ENCODE data around the gene PRG2.
"Not testable (repeated sequence)": the region's sequence is repeated elsewhere in the genome, so short reads cannot be mapped to it uniquely, and the experiment has no call there.

The PRG2 gene

DNA sequence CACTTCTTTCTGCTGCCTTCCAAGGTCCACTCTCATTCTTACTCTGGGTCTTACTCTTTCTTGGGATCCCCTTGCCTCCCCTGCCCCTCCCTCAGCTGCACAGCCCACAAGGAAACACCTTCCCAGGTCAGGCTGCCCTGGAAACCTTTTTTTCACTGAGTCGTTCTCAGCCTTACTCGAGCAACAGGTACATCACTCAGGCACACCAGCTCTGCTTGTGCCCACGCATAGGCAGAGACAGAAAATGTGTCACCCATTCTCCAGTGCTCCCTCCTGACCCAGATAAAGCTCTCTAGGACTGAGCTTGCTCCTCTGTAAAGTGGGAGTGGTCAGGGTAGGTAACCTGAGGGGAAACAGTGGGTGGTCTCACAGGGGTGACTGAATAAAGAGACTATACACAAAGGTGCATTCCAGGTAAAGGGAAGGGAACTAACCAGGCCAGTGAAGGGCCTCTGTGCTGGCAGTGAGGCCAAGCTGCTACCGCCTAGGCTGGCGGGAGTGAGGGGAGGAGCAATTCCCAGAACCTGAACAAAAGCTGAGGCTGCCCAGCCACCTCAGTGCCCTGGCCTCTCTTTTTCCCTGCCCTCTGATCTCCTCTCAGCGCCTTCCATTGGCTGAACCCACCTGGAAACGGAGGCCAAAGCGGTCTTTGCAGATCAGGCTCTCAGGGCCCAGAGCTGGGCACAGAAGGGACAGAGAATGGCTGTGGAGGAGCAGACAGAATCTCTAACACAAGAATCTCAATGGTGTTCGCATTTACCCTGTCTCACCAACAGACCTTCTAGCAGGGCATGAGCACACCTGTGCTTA, 25.4 kb downstream of the PRG2 start:
- no peak for DNase-seq

DNA sequence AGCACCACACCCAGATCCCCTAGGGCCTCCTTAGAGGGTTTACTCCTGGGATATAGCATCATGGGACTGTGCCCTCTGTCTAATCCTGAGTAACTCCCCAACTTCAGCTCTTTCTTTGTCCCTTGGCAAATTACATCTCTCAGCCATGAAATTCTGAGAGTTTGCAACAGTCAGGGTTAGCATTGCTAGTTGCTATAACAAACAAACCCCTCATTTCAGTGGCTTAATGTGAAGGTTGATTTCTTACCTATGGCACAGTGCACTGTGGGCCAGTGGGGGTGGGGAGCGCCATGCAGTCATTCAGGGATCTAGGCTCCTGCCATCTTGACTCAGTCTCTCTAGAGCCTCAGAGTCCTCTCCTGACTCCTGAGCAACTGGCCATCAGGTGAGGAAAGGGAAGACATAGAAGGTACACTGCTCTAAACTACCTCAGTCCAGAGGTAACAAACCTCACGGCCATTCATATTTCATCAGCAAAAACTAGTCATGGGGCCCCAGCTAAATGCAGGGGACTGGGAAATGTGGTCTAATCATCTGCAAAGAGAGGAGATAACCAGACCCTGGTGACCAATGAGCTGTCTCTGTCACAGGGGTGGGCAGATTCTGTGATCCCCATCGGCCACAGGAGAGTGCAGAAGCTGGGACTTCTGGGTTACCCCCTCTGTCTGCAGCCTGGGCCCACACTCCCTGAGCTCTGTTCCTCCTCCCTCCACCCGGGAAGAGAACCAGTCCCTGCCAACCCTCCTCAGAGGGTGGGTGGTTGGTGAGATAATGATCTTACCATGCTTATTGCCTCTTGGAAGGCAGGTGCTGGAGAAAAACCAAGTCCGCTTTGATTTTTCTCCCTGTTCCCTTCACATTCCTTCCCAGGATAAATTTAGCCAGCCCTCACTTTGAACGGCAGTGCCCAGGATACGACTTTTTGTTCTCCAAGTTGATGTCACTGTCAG, 27.0 kb downstream of the PRG2 start:
- no peak for DNase-seq

DNA sequence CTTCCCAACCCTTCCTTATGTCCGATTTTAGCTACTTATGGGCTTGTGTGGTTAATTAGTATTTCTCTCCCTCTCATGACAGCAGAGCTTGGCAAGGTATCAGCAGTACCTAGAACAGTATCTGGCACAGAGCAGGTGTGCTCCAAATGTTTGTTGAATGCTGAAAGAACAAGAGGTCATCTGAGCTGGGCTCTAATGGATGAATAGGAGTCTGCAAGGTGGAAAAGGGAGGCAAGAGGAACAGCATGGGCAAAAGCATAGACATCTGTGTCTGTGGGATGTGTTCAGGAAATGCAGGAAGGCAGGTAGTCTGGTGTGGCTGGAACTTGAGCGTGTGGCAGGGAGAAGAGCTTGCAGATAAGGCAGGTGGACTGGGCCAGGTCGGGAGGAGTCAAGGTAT, 28.5 kb downstream of the PRG2 start:
- no peak for DNase-seq

DNA sequence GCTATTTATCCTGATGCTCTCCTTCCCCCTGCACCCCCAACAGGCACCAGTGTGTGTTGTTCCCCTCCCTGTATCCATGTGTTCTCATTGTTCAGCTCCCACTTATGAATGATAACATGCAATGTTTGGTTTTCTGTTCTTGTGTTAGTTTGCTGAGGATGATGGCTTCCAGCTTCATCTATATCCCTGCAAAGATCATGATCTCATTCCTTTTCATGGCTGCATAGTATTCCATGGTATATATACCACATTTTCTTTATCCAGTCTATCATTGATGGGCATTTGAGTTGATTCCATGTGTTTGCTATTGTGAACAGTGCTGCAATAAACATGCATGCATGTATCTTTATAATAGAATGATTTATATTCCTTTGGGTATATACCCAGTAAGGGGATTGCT, 29.0 kb downstream of the PRG2 start:
- not testable (repeated sequence) for DNase-seq

DNA sequence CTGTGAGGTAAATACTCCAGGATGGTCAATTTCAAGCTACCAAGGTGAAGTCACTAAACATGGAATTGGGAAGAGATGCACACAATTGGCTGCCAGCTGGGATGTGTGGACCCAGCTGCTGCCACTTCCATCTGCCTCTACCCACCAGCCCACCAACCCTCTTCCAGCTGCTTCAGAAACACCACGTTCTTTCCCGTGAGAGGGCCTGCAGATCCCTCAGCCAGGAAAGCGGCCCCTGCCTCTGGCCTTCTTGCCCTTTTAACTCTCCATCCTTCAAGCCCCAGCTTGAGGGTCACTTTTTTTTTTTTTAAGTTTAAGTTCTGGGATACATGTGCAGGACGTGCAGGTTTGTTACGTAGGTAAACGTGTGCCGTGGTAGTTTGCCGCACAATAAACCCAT, 29.5 kb downstream of the PRG2 start:
- DNase-seq: no peak

DNA sequence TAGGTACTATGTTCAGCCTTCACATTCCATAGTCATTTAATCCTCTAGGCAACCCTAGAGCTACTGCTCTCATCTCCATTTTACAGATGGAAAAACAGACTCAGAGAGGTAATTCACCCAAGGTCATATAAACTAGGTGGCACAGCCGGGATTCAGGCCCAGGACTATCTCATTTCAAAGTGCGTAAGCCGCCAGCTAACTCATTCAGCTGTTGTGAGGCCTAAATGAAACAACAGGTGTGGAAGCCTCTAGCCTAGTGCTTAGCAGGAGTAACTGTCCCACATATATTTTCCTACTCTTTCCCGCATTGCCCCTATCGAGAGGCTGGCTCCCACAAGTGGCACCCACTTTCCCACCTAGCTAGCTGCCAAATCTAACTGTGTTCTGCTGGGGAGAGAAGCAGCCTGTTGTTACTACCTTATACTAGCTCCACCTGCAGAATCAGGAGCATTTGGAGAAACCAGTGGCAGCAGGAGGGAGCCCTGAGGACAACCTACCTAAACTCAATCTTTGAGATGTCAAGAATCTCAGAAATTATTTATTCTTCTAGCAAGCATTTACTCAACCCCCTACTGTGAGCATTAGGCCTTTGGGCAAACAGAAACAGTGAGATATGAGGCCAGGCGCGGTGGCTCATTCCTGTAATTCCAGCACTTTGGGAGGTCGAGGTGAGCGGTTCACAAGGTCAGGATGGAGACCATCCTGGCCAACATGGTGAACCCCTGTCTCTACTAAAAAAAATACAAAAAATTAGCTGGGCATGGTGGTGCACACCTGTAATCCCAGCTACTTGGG, 30.4 kb downstream of the PRG2 start:
- DNase-seq: no peak

DNA sequence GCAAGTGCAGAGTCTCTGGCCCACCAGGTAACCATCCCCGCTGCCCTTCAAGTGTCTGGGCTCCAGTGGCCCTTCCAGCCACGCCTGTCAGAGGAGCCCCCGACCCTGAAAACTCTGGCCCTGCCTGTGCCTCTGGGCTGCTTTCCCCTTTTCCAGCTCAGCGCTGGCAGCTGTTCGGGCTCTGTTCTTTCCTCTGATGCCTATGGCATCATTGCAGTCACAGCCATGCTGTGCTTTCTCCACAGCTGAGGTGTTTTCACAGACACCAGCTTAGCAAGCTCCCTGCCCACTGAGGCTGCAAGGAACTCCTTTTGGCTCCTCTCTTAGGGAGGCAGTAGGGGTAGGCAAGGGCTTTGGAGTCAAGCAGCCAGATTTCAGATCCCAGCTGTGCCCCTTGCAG, 31.1 kb downstream of the PRG2 start:
- DNase-seq: no peak

DNA sequence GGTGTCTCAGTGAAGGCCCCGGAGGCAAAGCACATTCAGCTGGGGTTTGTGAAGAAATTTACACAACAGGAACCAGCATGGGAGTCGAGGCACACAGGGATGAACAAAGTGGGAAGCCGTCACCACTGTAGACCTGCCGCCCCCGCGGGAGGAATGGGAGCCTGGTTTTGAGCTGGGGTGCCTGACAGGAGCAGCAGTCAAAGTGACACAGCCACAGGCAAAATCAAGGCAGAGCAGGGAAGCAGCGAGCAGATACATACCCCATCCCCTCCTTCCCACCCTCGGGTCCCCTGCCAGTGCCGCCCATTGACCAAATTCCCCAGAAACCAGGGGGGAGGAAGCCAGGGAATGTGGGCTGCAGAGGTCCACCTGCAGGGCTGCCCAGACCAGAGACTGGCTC, 31.5 kb downstream of the PRG2 start:
- no peak for DNase-seq

DNA sequence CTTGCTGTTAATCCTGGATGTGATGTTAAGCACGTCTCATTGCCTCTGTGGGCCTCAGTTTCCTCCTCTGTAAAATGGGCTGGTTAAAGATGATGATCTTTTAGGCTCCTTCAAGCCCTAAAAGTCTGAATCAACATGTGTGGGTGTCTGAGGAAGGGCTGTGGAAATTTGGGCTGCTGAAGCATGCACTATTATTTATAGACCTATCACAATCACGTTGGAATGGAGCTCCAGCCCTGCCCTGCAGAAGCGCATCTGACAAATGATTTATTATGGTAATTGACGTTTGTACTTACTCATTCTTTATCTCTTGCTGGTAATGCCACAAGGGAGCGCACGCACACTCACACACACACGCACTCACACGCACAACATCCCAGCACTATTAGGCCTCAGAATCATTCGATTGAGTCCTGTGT, 31.9 kb downstream of the PRG2 start:
- no peak for DNase-seq

DNA sequence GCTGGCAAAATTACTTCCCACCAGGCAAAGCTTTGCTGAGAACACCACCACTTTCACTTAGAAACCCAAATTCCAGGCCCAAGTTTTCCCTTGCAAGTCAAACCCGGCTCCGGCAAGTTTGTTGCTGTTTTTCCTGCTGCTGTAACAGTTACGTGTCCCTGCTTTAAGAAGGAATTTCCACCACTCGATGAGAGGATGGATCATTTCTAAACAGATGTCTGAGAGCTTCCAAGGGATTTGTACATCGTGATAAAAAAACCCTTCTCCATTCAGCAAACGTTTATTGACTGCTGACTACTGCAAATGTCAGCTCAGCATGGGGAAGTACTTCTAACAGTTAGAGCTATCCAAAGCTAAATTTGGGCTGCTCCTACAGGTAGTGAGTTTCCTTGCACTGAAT, 32.6 kb downstream of the PRG2 start:
- no peak for DNase-seq

DNA sequence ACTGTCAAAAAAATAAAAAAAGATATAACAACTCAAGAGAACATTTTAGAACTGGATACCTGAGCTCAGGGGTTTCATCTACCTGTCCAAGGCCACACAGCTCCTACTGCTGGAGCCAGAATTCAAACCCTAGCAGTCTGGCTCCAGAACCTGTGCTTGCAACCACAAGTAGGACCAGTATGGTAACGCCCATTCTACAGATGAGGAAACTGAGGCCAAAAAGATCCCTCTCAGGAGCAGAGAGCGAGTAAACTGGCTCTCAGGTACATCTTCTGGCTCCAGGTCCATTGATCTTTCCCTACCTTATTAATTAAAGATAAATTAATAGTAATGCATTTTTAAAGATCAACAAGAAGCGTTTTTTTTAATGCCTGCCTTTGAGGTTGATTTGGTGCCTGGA, 33.1 kb downstream of the PRG2 start:
- no peak for DNase-seq

DNA sequence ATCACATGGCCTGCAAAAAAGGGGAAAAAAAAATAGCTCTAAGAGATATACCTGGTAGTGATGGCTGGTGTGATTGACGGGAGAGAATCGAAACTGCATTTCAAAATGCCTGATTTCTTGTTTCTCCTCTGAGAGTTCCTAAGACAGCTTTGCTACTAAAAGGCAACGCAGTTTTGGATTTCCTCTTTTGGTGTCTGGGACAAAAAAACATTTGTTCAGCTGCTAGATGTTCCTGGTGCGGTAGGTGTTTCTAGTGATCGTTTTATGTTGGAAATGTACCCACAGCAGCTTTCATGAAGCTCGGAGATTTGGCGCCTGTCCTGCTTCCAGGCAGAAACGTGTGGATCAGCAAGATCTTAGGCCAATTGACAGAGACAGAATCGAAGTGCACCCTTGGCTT, 34.2 kb downstream of the PRG2 start:
- DNase-seq: no peak

DNA sequence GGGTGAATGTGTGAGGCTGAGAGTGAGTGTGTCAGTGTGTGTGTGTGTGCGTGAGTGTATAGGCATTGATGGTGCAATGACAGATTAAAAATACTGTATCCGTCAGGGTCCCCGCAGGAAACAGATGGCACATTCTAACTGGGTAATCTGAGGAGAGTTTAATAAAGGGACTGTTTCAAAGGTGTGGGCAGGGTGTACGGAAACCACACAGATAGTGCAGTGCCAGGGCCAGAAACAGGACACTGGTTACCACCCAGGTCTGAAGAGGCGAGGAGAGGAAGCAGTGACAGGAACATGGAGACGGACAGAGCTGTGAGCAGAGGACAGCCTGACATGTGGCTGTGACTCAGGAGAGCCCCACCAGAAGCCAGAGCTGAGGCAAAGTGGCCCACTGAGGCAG, 35.8 kb downstream of the PRG2 start:
- no peak for DNase-seq

DNA sequence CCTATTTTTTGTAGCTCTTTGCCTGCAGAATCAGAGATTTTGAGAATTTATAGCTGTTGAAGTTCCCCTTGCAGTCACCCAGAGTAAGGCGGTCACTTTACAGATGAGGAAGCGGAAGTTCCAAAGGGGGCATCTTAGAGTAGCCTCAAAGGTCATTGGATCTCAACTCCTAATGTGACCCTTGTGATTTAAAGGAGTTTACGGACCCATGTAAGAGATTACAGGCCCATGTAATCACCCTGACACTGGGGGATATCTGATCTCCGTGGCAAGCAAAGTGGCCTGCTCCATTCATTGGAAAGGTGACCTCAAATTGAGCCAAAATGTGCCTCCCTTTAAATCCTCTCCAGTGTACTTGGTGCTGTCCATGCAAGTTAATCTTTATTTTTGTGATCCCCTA, 36.6 kb downstream of the PRG2 start:
- DNase-seq: no peak

DNA sequence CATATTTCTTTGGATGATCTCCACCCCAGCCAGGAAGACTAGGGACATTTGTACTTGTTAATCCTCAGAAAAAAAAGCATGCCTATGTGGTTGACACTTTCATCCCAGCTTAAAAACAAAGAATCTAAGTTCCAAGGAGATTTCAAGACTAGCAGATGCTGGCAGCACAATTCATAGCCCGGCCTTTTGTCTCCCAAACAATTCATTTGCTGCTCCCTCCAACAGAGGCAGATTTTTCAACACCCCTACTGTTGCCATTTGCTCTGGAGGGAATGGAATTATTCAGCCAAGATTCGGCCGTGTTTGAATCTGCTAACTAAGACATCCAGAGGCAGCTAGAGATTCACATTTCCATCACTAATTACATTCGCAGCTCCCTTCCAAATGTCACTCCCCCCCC, 37.0 kb downstream of the PRG2 start:
- no peak for DNase-seq

DNA sequence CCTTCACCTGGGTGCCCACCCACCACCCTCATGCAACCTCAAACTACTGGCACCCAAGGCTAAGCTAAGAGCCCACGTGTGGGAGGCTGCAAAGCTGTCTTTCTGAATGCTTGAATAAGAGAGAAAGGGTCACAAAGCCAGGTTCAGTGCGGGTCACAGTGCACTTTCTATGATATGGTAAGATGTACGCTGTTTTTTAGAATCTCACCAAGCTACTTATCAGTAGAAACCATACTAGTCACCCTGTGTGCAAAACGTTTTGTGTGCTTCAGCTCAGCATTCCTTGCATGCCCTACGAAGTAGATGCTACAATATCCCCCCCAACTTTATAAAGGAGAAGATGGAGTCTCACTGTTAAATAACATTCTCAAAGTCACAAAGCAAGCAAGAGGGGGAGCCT, 37.4 kb downstream of the PRG2 start:
- DNase-seq: no peak

DNA sequence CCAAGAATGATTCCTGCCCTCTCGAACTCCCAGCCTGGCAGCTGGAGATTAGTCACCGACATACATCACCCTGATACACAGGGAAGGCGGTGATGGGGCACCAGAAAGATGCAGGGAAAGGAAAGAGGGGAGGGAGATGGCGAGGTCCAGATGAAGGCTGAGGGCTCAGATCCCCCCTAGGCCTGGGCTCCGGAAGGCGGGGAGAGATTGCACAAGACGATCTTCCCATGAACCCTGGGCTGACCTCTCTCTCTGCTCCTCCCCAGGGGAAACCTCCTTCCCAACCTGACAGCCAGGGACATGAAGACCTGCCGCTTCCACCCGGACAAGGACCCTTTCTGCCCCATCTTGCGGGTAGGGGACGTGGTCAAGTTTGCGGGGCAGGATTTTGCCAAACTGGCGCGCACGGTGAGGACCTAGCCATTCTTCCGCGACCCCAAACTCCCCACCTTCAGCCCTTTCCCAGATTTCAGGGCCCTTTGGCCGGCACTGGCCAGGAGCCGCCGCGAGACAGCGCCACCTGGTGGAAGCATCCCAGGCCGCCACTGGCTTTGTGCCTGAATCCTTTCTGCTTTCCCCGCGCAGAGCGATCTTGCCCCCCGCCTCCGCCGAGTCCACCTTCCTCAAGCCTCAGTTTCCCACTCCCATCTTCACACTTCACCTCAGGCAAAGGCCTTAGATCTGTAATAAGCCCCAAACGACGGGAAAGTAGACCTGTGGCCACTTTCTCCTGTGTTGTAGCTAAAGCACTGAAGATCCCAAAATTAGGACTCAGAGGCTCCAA, 40.8 kb downstream of the PRG2 start:
- peak; percentile 55 for DNase-seq

DNA sequence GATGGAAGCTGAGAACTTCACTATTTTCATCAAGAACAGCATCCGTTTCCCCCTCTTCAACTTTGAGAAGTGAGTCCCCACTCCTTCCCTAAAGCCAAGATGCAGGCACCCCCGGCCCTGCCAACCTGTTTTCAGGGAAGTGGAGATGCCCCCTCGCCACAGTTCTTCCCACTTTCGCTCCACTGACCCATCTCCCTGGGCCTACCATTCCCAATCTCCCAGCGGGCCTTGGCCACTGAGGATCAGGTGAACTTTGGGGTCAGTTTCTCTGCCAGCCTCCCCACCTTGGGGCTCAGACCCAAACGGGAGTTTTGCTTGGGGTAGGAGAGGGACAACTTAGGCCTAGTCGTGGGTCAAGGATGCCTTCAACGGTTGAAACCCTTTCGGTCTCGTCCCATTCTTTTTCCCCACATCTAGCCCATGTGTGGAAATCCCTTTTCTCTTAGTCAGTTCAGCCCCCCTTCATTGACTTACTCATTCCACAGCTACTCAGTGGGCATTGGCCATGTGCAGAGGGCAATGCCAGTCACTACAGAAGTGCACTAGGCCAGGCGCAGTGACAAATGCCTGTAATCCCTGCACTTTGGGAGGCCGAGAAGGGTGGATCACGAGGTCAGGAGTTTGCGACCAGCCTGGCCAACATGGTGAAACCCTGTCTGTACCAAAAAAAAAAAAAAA, 41.7 kb downstream of the PRG2 start:
- no peak for DNase-seq

DNA sequence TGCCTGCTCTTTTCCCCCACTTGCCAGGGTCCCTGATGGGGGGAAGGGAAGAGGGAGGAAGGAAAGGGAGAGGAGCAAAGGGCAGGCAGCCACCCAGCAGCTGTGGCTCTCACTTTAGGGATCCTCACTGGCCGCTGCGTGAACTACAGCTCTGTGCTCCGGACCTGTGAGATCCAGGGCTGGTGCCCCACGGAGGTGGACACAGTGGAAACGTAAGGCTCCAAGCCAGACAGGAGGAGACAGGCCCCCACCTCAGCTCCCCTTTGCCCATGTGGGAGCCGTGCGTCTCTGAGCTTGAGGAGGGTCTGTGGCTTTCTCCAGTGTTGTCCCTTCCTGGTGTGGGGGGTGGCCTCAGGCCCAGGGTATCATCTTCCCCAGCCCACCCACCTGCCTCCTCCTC, 42.4 kb downstream of the PRG2 start:
- no peak for DNase-seq

DNA sequence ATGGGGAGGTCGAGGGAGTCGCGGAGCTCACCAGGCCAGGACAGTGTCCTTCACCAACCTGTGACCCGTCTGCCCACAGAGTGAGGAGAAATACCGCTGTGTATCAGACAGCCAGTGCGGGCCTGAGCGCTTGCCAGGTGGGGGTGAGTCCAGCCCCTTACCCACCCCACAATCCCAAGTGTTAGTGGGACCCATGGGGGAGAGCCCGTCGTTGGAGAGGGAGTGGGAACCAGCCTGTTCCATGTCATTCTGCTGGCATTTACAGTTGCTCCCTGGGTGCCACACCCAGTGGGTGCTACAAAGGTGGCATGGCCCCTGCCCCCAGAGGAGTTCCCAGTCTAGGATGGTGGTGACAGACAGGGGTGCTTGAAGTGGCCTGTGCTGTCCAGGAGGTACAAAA, 43.1 kb downstream of the PRG2 start:
- DNase-seq: no peak

DNA sequence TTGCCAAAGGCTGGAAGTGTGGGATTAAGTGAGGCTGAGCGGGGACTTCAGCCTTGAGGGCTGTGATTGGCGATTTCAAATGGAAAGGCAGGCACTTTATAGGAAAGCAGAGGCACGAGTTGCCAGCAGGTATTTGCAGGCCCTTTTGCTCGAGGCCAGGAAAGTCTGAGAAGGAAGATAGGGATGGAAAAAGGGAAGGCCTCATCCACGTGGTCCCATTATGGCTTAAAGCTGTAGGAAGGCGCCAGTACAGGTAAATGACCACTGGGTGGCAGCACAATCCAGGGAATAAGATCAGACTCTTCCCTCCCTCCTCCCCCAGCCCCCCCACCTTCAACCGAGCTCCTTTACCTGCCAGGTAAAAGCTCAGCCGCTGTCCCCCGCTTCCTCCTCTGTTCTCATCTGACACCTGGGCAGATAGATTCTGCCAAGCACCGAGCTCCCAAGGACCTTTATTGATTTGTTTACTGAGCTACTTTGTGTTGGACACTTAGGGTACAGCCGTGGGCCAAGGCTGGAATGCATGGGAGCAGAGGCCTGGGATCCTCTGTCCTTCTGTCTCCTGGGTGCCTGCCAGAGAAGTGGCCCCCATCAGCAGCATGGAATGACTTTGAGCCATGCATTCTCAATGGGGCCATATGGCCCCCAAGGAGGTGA, 44.8 kb downstream of the PRG2 start:
- peak; percentile 74 for DNase-seq

Data from CD4-positive, alpha-beta T cell treated with Interleukin-21 for 1 hour (primary cell).